ENCODE measurements around the gene ISL2. TPM values are rescaled to one million over a fixed set of nuclear protein-coding genes. Genes with fewer than 3 reads are reported as not detected.
A peak's percentile ranks its signal among the peaks of the same experiment; 100 is the strongest.

ISL2 gene
- total RNA-seq, 2 donors from 2014 or later: 0.51 to 0.66 TPM

GRCh38 chr15:76368122-76368621 is 31.6 kb downstream of the ISL2 start:
- DNase-seq: no peak
- Histone ChIP-seq H3K36me3 (ENCODE audit: control insufficient read depth, insufficient read depth, low read length) (no peaks in the 10 kb centered on the region), H3K9ac (ENCODE audit: extremely low read depth, low read length, poor library complexity, severe bottlenecking) (no peak overlapping the region), H3K9me3 (ENCODE audit: control insufficient read depth, low read length) (no peaks in the 10 kb centered on the region), H3K27me3 (ENCODE audit: control insufficient read depth, insufficient read depth, low read length, poor library complexity, severe bottlenecking) (no peaks in the 10 kb centered on the region), H3K27ac (ENCODE audit: low read depth, low read length) (no peak overlapping the region), H3K4me1 (ENCODE audit: control insufficient read depth, insufficient read depth, low read length) (no peaks in the 10 kb centered on the region), H3K4me3 (ENCODE audit: low read length) (no peak overlapping the region)
- Mint-ChIP-seq H3K36me3 (ENCODE audit: low read depth) (no peaks in the 10 kb centered on the region), H3K27me3 (ENCODE audit: insufficient read depth) (peaks cover 5% of the 10 kb centered on the region), H3K9me3 (no peaks in the 10 kb centered on the region), H3K4me1 (no peaks in the 10 kb centered on the region), H3K4me3 (no peak overlapping the region), H3K27ac (no peak overlapping the region)
- TF ChIP-seq CTCF (conservative IDR thresholded peaks at IDR 0.05): no peak
- 82 to 89% methylated on average over 11 of the region's 11 CpGs for WGBS, 2 experiments (ENCODE audit: insufficient coverage in 1 of 2, insufficient read length in 1 of 2)

- WGBS, 2 experiments (ENCODE audit: insufficient coverage in 1 of 2, insufficient read length in 1 of 2): 32 to 74% methylated on average over 2 to 3 of the region's 3 CpGs
- peaks cover 2% of the 10 kb centered on the region for H3K27me3 Mint-ChIP-seq (ENCODE audit: insufficient read depth)
- H3K4me1 ChIP-seq (ENCODE audit: control insufficient read depth, insufficient read depth, low read length): peaks cover 9% of the 10 kb centered on the region
- no peaks in the 10 kb centered on the region for H3K36me3 Mint-ChIP-seq (ENCODE audit: low read depth)
- peak overlapping the region; percentile 19 for H3K4me3 ChIP-seq (ENCODE audit: low read length)
- peak overlapping the region; percentile 44 for H3K27ac Mint-ChIP-seq
- TF ChIP-seq CTCF (conservative IDR thresholded peaks at IDR 0.05): no peak
- no peak overlapping the region for H3K4me3 Mint-ChIP-seq
- no peaks in the 10 kb centered on the region for H3K27me3 ChIP-seq (ENCODE audit: control insufficient read depth, insufficient read depth, low read length, poor library complexity, severe bottlenecking)
- DNase-seq: peak; percentile 88
- H3K36me3 ChIP-seq (ENCODE audit: control insufficient read depth, insufficient read depth, low read length): no peaks in the 10 kb centered on the region
- no peaks in the 10 kb centered on the region for H3K9me3 Mint-ChIP-seq
- peak overlapping the region; percentile 47 for H3K27ac ChIP-seq (ENCODE audit: low read depth, low read length)
- no peak overlapping the region for H3K9ac ChIP-seq (ENCODE audit: extremely low read depth, low read length, poor library complexity, severe bottlenecking)
- H3K4me1 Mint-ChIP-seq: peaks cover 19% of the 10 kb centered on the region
- H3K9me3 ChIP-seq (ENCODE audit: control insufficient read depth, low read length): no peaks in the 10 kb centered on the region
Observed at GRCh38 chr15:76376029-76376428, 39.5 kb downstream of the ISL2 start.

GRCh38 chr15:76376816-76377215 is 40.2 kb downstream of the ISL2 start:
- Mint-ChIP-seq H3K27ac (peak overlapping the region; percentile 7), H3K9me3 (no peaks in the 10 kb centered on the region), H3K27me3 (ENCODE audit: insufficient read depth) (peaks cover 2% of the 10 kb centered on the region), H3K36me3 (ENCODE audit: low read depth) (no peaks in the 10 kb centered on the region), H3K4me3 (no peak overlapping the region), H3K4me1 (peaks cover 19% of the 10 kb centered on the region)
- no peak for TF ChIP-seq CTCF (conservative IDR thresholded peaks at IDR 0.05)
- H3K9ac ChIP-seq (ENCODE audit: extremely low read depth, low read length, poor library complexity, severe bottlenecking): no peak overlapping the region
- H3K27me3 ChIP-seq (ENCODE audit: control insufficient read depth, insufficient read depth, low read length, poor library complexity, severe bottlenecking): no peaks in the 10 kb centered on the region
- 68 to 87% methylated on average over 7 to 8 of the region's 8 CpGs for WGBS, 2 experiments (ENCODE audit: insufficient coverage in 1 of 2, insufficient read length in 1 of 2)
- no peaks in the 10 kb centered on the region for H3K36me3 ChIP-seq (ENCODE audit: control insufficient read depth, insufficient read depth, low read length)
- H3K4me3 ChIP-seq (ENCODE audit: low read length): no peak overlapping the region
- no peak for DNase-seq
- peaks cover 9% of the 10 kb centered on the region for H3K4me1 ChIP-seq (ENCODE audit: control insufficient read depth, insufficient read depth, low read length)
- H3K27ac ChIP-seq (ENCODE audit: low read depth, low read length): peak overlapping the region; percentile 47
- H3K9me3 ChIP-seq (ENCODE audit: control insufficient read depth, low read length): no peaks in the 10 kb centered on the region

All from endodermal cell (in vitro differentiated cells).